Adipose tissue (tissue), 3 donors: Measurements from ENCODE around the gene CRISP1. TPM values are rescaled to one million over a fixed set of nuclear protein-coding genes. Genes with fewer than 3 reads are reported as not detected.
"Not testable (repeated sequence)": the region's sequence is repeated elsewhere in the genome, so short reads cannot be mapped to it uniquely, and the experiment has no call there.

Experiments
- H3K27ac ChIP-seq: one replicate; pipeline ENCODE4 v1.5.1; 2013; ENCODE audit warnings: low read depth, low read length
- WGBS, 3 donors: extraction: QIAGEN DNeasy Blood & Tissue Kit; methylation state at CpG; one replicate each; pipeline ENCODE4 v1.1.7; 2013; 5-methylcytosine and 5-hydroxymethylcytosine counted together
- polyA plus RNA-seq, 3 donors: library from polyadenylated mRNA; stranded (reverse); fragments of 200-250 nt; gene quantifications; one replicate each; pipeline ENCODE4 v1.2.3, GENCODE V29; 2013
- donor health status: healthy with polysubstance abuse.
- donor health status: Bipolar disorder and iron deficiency.
- donor health status: healthy.

The CRISP1 gene, protein sequence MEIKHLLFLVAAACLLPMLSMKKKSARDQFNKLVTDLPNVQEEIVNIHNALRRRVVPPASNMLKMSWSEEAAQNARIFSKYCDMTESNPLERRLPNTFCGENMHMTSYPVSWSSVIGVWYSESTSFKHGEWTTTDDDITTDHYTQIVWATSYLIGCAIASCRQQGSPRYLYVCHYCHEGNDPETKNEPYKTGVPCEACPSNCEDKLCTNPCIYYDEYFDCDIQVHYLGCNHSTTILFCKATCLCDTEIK
- not detected for polyA plus RNA-seq

DNA sequence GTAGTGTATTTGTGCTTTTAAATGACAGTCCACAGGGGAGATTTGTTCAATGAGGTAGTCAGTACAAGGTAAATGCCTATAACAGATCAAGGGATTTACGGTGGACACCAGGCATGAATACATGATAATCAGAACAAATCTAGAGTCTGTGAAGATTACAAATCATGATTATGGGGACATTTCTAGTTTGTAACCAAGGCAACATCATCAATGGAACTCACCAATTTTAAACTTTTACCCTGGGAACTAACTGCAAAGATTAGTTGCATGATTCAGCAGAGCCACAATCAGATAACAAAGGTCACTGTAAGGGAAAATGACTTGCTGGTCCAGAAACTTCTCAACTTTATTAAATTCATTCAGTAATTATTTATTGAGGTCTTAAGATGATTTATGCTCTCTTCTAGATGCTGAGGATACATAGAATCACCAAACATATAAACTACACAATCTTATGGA is at the start of gene CRISP1:
CRISP1 (minus strand) TSS at position 51 of the 459 bp plus-strand sequence. CDS start 9,135 bp downstream, outside the sequence.
- 61 to 92% (median 91%) methylated on average over 1 of the region's 1 CpG for WGBS, 3 donors
- no peak within 1 kb of the TSS for H3K27ac ChIP-seq

DNA sequence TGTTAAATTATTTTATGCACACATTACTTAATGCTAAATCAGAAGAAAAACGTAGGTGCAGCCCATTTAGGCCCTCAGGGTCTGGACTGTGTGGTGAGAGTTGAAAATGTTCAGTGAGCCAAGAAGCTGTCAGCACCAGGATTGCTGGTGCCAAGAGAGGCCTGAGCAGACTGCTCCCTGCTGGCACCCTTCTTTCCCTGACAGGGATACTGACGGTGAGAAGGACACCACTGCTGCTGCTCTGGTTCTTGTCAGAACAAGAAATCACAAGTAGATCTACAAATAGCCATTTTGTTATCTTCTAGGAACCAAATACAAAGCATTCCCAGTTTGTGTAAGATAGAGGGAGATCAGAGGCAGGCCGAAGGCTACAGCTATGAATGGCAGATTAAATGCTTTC is 48.7 kb upstream of the CRISP1 start:
- 13 to 40% (median 38%) methylated on average over 3 of the region's 3 CpGs for WGBS, 3 donors
- H3K27ac ChIP-seq, result no peak overlapping the region

DNA sequence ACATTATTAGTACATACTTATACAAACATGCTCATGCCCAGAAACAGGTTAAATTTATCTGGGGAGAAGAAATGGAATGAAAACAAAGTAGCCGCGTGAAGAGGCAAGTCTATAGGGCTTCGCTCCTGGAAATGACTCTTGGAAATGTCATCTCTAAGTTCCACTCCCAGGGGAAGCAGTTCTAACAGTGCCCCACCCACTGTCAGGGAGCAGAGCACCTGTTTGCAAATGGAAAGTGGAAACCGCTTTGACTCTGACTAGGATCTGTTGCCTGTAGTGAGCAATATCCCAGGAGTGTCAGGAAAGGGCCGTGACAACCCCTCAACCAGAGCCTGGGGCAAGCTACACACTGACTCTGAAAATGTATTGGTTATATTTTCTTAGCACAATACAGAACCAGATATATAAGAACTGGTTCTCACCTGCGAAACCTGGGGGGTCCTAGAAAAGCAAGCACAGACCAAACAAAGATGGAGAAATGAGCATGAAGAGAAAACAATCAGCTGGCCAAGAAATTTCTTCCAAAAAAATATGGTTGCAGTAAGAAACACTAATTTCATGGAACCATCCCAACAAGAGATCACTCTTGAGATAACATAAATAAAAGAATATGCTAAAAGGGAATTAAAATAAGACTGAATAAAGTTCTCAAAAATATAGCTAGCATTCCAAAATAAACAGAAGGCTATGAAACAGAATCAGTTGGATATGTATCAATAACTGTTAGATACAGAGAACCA is 47.5 kb upstream of the CRISP1 start:
- no peak overlapping the region for H3K27ac ChIP-seq
- WGBS, 3 donors, result 68 to 70% (median 70%) methylated on average over 6 of the region's 6 CpGs

DNA sequence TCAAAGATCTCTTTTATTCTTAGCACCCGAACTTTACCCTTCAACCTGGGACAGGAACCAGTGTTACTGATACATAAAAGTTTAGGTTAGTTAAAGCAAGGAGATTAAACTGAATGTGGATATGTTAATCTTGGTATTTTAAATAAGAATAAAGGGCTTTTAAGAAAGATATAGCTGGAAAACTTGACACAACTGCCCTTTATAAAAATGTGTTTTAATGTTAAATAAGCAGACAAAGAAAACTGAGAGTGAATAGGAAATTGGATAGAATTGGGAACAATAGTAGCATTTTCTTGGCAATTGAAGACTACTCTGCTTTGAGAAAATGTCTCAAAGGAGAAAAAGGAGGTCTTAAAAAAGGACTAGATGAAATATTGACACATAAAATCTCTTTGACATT is 45.9 kb upstream of the CRISP1 start:
- no peak overlapping the region for H3K27ac ChIP-seq
- WGBS, 3 donors, result 74 to 78% (median 77%) methylated on average over 1 of the region's 1 CpG

DNA sequence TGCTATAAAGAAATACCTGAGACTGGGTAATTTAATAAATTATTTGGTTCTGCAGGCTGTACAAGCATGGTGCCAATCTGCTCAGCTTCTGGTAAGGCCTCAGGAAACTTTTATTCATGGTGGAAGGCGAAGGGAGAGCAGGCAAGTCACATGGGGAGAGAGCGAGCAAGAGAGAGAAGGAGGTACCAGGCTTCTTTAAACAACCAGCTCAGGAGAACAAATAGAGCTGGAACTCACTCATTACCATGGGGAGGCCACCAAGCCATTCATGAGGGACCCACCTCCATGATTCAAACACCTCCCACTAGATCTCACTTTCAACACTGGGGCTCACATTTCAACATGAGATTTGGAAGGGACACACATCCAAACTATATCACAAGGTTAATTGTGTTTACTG is 44.9 kb upstream of the CRISP1 start:
- H3K27ac ChIP-seq, result no peak overlapping the region
- WGBS, 3 donors, result 72 to 87% (median 77%) methylated on average over 2 of the region's 2 CpGs

DNA sequence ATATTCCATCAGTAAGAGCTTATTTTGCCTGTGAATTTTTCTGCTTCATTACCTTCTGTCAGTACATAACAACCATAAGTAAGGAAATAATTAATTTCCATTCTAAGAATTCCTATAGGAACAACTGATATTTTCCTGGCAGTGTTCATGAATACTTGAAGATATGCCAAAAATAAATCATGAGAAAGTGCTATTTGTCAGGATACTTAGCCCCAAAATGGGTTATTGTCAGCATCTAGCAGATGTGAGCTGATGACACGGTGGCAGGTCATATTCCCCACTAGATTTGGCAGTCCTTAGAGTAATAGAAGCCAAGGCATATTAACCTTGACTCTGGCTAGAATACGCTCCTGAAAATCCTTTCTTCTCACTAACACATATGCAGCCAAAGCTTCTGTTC is 43.2 kb upstream of the CRISP1 start:
- 40 to 43% (median 41%) methylated on average over 2 of the region's 2 CpGs for WGBS, 3 donors
- H3K27ac ChIP-seq, result no peak overlapping the region

DNA sequence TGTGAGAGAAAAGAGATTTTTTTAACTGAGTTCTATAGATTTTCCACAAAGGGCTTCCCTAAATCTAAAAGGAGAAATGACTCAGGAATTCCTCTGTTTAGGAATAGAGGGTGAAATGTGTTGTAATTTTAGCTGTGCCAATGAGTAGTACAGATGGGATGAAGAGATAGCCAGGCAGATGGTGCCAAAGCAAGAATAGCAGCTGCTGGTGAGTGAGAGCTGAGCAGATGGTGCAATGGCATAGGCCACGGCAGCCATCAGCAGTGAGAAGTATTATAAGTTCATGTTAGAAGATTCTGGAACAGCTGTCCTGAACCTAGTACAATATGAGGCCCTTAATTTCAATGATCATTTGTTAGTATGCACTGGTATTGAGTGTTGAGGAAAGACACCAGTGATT is 40.2 kb upstream of the CRISP1 start:
- H3K27ac ChIP-seq, result no peak overlapping the region
- 38 to 54% (median 53%) methylated on average over 1 of the region's 1 CpG for WGBS, 3 donors

DNA sequence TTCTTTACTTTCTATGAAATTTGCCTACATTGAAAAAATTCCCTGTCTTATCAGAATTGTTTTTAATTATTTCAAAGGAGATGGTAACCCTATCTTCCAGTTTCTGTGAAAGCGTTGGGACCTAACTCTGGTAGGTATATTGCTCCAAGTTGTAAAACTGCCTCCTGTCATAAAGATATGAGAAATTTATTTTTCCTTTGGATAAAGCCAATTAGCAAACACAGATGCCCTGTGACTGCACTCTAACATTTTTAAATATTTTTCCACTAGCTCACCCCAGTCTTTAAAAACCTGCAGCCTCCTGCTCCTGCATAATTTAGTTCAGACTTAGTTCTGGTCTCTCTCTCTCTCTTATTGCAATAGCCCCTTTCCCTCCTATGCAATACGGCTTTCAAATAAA is 39.0 kb upstream of the CRISP1 start:
- no peak overlapping the region for H3K27ac ChIP-seq
- WGBS, 3 donors, result 33 to 75% (median 55%) methylated on average over 2 of the region's 2 CpGs

DNA sequence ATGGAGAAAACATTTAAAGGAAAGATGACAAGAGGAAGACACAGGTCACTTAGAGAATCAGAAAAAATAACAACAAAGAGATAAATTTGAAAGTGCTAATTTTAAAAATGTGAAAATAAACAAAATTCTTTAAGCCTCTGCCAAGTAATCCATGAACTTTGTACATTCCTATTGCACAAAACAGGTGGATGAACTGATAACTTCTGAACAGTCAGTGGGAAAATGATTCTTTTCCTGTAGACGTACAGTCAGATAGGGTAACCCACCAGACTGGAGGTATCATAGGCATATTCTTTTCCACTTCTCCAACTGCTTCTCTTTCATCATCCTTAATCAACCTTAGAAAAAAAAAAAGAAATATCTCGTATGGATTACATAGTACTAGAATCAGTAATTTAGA is 36.5 kb upstream of the CRISP1 start:
- H3K27ac ChIP-seq, result no peak overlapping the region
- 40 to 68% (median 66%) methylated on average over 2 of the region's 2 CpGs for WGBS, 3 donors

DNA sequence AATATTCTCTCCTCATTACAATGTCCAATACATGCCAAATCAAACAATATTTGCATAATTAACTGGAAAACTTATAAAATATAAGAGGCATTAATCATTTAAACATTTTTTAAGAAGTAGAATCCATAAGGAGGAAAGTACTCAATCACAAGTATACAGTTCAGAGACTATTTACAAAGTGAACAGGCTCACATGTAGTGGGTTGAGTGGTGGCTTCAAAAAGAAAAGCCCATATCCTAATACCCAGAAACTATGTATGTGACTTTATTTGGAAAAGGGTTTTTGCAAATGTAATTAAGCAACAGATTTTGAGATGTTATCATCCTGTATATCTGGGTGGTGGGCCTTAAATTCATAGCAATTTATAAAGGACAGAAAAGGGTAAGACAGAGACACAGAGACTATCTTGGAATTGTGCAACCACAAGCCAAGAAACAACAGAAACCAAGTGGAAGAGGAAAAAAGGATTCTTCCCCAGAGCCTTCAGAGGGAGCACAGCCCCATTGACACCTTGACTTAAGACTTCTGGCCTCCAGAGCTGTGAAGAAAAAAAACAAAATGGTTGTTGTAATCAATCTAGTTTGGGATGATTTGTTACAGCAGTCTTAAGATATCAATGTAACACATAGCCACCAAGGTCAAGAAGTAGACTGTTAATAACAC is 32.7 kb upstream of the CRISP1 start:
- H3K27ac ChIP-seq, result no peak overlapping the region

DNA sequence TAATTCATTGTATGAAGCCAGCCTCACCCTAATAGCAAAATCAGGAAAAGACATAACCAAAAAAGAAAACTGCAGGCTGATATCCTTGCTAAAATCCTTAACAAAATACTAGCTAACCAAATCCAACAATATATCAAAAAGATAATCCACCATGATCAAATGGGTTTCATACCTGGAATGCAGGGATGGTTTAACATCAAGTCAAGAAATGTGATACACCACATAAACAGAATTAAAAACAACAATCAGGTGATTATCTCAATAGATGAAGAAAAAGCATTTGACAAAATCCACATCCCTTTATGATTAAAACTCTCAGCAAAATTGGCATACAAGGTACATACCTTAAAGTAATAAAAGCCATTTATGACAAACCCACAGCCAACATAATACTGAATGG is 29.2 kb upstream of the CRISP1 start:
- H3K27ac ChIP-seq, result not testable (repeated sequence)

DNA sequence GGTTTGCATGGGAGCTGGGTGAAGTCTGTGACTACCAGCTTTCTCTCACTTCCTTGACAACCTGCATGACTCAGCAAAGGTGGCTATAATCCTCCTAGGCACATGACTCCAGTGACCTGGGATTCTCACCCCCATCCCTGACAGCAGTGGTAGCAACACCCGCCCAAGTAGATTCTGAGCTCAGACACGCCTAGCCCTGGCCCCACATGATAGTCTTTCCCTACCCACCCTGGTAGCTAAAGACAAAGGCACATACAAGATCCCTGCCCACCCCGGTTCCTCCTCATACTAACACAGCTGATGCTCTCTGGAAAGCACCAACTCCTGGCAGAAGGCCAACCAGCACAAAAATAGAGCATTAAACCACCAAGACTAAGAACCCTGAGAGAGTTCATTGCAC is 25.9 kb upstream of the CRISP1 start:
- WGBS, 3 donors, result 74 to 89% (median 79%) methylated on average over 3 of the region's 3 CpGs
- no peak overlapping the region for H3K27ac ChIP-seq

DNA sequence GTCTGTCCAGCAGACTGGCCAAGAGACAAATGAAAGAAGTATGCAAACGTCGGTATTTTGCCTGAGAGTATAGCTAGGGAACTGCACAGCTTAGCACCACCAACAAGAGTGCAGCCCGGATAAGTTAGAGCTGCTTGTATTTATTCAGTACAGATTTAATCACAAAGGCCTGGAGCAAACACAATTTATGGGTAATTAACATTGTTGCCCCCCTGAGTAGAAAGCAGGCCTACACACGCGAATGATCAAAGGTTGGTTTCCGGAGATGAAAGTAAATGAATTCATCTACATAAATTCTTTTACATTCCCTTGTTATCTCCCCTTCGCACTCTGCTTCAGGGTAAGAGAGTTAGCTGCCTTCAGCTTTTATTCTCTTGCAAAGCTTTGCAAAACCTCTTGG is 24.7 kb upstream of the CRISP1 start:
- WGBS, 3 donors, result 33 to 46% (median 43%) methylated on average over 7 of the region's 7 CpGs
- H3K27ac ChIP-seq, result no peak overlapping the region

DNA sequence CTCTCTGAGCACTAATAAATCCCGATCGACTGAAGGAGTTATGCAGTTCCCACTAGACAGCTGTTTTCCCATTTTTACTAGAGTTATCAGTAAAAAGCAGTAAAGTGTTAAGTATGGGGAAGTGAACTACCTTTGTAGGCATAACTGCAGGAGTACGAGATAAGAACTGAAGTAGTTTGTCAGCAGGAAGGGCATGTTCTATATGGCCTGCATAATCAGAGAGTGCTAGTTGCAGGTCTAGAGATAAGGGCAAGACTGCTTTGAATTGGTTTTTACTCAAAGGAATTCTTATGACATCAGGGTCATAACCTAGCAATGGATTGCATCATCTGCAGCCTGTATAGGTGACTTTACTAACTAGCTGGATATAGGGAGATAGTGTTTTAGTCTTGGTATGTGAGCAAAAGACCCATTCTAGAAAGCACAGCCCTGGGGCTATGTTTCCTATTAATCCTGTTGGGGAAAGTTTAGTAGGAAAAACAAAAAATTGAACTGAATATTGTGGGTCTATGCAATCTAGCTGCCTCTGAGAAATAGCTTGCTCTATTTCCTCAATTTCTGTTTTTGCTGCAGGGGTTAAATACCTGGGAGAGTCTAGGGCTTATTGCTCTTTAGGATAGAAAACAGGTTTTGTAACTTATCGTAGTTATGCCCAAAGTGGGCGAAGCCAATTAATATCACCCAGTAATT is 22.6 kb upstream of the CRISP1 start:
- H3K27ac ChIP-seq, result no peak overlapping the region
- 60 to 66% (median 60%) methylated on average over 5 of the region's 5 CpGs for WGBS, 3 donors

DNA sequence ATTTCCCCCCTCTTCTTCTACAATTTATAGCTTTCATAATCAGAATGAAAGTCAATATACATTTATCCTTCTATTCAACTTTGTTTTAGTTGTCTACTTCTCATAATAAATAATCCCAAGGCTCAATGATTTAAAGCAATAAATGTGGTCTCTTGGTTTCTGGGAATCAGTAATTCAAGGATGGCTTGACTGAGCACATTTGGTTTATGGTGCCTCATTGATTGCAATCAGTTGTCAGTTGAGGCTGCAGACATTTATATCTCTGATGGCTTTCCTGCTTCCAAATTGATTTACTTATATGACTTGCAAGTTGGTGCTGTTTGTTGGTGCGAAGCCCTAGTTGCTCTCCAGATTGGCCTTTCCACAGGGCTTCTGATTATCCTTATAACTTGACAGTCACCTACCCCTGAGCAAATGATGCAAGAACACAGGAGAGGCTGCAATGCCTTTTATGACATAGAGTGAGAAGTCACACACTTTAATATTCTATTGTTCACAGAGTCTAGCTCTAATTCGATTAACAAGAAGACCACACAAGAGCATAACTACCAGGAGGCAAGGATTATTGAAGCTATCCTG is 2.7 kb upstream of the CRISP1 start:
- WGBS, 3 donors, result 39 to 45% (median 40%) methylated on average over 2 of the region's 2 CpGs
- no peak overlapping the region for H3K27ac ChIP-seq

DNA sequence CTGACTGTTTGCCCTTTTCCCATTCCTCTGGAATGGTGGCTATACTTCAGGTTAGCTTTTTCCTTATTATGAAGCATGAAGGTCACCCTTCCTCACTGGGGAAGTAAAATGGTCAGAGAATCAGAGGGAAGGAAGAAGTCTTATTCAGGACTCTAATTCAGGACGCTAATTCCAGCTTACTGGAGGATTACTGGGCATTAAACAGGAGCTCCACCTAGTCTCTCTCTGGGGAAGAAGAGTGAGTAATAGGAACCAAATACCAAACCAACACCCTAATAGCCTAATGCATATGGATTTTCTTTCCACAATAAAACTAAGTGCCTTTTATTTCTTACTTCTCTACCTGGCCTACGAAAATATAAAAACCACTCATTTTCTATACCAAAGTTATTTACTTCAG is 10.1 kb downstream of the CRISP1 start:
- H3K27ac ChIP-seq, result no peak overlapping the region
- 73 to 92% (median 83%) methylated on average over 2 of the region's 2 CpGs for WGBS, 3 donors

DNA sequence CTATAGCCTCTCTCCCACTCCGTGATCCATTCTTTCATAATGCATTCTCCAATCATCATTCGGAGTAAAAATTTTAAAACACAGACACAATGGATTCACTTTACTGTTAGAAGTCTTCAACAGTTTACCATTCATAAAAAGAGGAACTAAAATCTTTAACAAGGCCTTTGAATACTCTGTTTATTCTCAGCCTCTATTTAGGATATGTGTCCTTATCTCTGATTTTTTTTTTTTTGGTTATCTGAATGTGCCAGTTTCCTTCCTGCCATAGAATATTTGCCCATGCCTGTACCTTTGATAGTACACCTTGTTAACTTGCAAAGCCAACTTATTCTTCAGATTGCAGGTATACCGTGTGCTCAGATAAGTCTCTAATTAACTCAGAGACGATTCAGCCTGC is 11.1 kb downstream of the CRISP1 start:
- 61 to 69% (median 63%) methylated on average over 4 of the region's 4 CpGs for WGBS, 3 donors
- H3K27ac ChIP-seq, result no peak overlapping the region

DNA sequence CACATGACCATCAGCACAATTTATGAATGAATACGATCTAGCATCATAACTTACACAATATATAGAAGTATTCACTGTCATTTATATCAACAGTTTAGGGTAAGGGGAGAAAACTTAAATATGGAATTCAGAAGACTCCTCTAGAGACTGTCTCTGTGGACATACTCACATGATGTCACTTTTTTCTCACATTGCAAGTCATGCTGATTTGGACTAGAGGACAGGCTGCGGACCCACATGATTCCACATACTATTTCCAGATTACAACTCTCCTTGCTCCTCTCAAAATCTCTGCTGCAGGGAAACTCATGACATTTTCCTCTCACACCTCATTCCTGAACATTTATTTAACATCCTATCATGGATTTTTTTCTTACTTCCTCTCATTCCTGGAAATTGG is 13.4 kb downstream of the CRISP1 start:
- 76 to 83% (median 77%) methylated on average over 2 of the region's 2 CpGs for whole genome bisulfite sequencing, 3 donors

More for the DNA sequence above, 13.4 kb downstream of the CRISP1 start:
- H3K27ac ChIP-seq, result no peak overlapping the region
